Measurements from ENCODE around the gene LINC00237. TPM values are rescaled to one million over a fixed set of nuclear protein-coding genes. Genes with fewer than 3 reads are reported as not detected.

The LINC00237 gene
- total RNA-seq, 1 donor from 2014 or later = not detected

GRCh38 chr20:21087862-21088540 lies 18.2 kb downstream of the LINC00237 start:
- H3K9me3 ChIP-seq = no peaks in the 10 kb centered on the region
- TF ChIP-seq POLR2AphosphoS5 (IDR thresholded peaks at IDR 0.05; ENCODE audit: insufficient read depth in 1 of 2, low read depth in 1 of 2) (no peak), POLR2A (IDR thresholded peaks at IDR 0.05) (no peak), CTCF (IDR thresholded peaks at IDR 0.05) (no peak)
- DNase-seq (ENCODE audit: extremely low spot score in 2 of 2) = peak in 1 of 2 donors; percentile 46
- H3K27ac ChIP-seq = no peak overlapping the region
- H3K27me3 ChIP-seq = no peaks in the 10 kb centered on the region
- no peaks in the 10 kb centered on the region for H3K36me3 ChIP-seq
- intact Hi-C loops (cut with DNase I) = no loop called here
- no peak overlapping the region for H3K4me3 ChIP-seq
- no peaks in the 10 kb centered on the region for H3K4me1 ChIP-seq

DNA sequence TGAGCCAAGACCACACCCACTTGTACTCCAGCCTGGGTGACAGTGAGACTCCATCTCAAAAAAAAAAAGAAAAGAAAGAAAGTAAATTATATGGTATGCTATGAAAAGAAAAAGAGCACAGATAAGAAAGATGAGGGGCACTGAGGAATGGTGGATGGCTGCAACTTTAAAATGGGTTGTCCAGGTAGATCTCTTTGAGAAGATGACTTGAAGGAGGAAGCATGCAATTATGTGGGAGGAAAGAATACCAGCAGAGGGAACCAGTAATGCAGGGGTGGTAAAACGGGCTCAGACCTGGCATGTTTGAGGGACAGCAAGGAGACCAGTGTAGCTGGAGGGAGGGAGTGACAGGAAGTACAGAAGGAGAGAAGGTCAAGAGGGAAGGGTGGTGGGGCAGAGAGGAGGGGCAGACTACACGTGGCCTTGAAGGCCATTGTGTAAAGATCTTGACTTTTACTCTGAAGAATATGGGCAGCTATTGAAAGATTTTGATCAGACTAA lies 22.3 kb downstream of the LINC00237 start:
- H3K27ac ChIP-seq = no peak overlapping the region
- H3K27me3 ChIP-seq = no peaks in the 10 kb centered on the region
- intact Hi-C loops (cut with DNase I) = no loop called here
- DNase-seq (ENCODE audit: extremely low spot score in 2 of 2) = peak in 1 of 2 donors; percentile 64
- no peak overlapping the region for H3K4me3 ChIP-seq
- H3K4me1 ChIP-seq = no peaks in the 10 kb centered on the region
- TF ChIP-seq CTCF (IDR thresholded peaks at IDR 0.05) = no peak
- H3K9me3 ChIP-seq = no peaks in the 10 kb centered on the region
- H3K36me3 ChIP-seq = no peaks in the 10 kb centered on the region

DNA sequence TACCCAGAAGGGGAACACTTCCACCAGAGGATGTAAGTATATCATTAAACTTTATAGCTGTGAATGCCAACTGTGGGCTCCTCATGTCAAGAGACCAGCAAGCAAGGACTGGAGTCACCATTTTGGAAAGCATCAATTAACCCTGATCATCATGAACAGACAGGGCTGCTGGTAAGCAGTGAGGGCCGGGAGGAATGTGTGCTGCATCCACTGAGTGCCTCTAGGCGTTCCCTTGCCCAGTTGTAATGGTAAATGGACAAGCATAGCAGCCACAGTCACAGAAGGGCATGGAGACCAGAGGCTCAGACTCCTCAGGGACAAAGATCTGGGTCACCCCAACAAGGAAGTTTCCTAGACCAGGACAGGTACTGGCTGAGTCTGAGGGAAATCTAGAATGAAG lies 23.6 kb downstream of the LINC00237 start:
- TF ChIP-seq POLR2AphosphoS5 (IDR thresholded peaks at IDR 0.05; ENCODE audit: insufficient read depth in 1 of 2, low read depth in 1 of 2) (no peak), POLR2A (IDR thresholded peaks at IDR 0.05) (no peak), CTCF (IDR thresholded peaks at IDR 0.05) (no peak)
- intact Hi-C loops (cut with DNase I) = no loop called here

DNA sequence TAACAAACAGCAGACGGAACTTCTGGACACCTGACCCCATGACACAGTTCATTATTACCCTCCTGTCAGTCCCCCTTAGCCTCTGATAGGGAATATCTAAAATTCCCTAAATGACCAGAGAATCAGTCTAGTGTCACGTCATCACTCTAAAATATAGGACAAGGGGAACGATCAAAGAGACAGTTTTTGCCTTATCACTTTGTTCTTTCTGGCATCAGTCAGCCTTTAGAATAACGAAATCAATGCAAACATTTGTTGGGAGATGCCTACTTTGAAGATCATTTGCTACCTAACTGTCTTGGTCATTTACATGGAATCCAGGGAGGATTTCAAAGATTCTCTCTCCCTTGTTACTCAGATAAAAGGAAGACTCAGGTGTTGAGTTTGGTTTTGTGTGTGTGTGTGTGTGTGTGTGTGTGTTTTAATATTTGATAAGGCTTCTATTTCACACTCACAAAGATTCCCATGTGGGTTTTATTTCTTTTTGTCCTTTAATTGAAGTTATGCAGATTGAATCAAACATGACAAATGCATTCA lies 28.3 kb downstream of the LINC00237 start:
- DNase-seq (ENCODE audit: extremely low spot score in 2 of 2) = no peak
- Histone ChIP-seq H3K4me3 (no peak overlapping the region), H3K4me1 (no peaks in the 10 kb centered on the region), H3K36me3 (no peaks in the 10 kb centered on the region), H3K27me3 (no peaks in the 10 kb centered on the region), H3K27ac (no peak overlapping the region), H3K9me3 (no peaks in the 10 kb centered on the region)
- TF ChIP-seq CTCF (IDR thresholded peaks at IDR 0.05) = no peak
- TF ChIP-seq POLR2AphosphoS5 (IDR thresholded peaks at IDR 0.05; ENCODE audit: insufficient read depth in 1 of 2, low read depth in 1 of 2) = no peak
- intact Hi-C loops (cut with DNase I) = no loop called here

More for the DNA sequence above, 23.6 kb downstream of the LINC00237 start:
- no peaks in the 10 kb centered on the region for H3K9me3 ChIP-seq
- H3K4me3 ChIP-seq = no peak overlapping the region
- no peaks in the 10 kb centered on the region for H3K36me3 ChIP-seq
- no peaks in the 10 kb centered on the region for H3K27me3 ChIP-seq
- no peaks in the 10 kb centered on the region for H3K4me1 ChIP-seq
- DNase-seq (ENCODE audit: extremely low spot score in 2 of 2) = no peak
- H3K27ac ChIP-seq = no peak overlapping the region

- H3K4me3 ChIP-seq = no peak overlapping the region
- H3K4me1 ChIP-seq = no peaks in the 10 kb centered on the region
- no peak for DNase-seq (ENCODE audit: extremely low spot score in 2 of 2)
- H3K9me3 ChIP-seq = no peaks in the 10 kb centered on the region
- H3K27me3 ChIP-seq = no peaks in the 10 kb centered on the region
- intact Hi-C loops (cut with DNase I) = no loop called here
- TF ChIP-seq CTCF (IDR thresholded peaks at IDR 0.05) (no peak), POLR2AphosphoS5 (IDR thresholded peaks at IDR 0.05; ENCODE audit: insufficient read depth in 1 of 2, low read depth in 1 of 2) (no peak), POLR2A (IDR thresholded peaks at IDR 0.05) (no peak)
- H3K36me3 ChIP-seq = no peaks in the 10 kb centered on the region
- H3K27ac ChIP-seq = no peak overlapping the region
Measured at GRCh38 chr20:21076073-21076472, 30.1 kb downstream of the LINC00237 start.
